Jurkat, Clone E6-1 (cell line): ENCODE results near the gene TUBA1C.
A peak's percentile ranks its signal among the peaks of the same experiment; 100 is the strongest.
"Not testable (repeated sequence)": the region's sequence is repeated elsewhere in the genome, so short reads cannot be mapped to it uniquely, and the experiment has no call there.

Experiments used
- DNase-seq: peaks from one replicate; pipeline ENCODE4 v3.0.0-alpha.2; 2011; ENCODE audit warnings: low read depth, low spot score
- H3K4me3 ChIP-seq: 2 replicates; pipeline ENCODE4 v1.5.1; 2011; ENCODE audit warnings: mild to moderate bottlenecking, low read length, control low read depth, moderate library complexity

TUBA1C gene

DNA sequence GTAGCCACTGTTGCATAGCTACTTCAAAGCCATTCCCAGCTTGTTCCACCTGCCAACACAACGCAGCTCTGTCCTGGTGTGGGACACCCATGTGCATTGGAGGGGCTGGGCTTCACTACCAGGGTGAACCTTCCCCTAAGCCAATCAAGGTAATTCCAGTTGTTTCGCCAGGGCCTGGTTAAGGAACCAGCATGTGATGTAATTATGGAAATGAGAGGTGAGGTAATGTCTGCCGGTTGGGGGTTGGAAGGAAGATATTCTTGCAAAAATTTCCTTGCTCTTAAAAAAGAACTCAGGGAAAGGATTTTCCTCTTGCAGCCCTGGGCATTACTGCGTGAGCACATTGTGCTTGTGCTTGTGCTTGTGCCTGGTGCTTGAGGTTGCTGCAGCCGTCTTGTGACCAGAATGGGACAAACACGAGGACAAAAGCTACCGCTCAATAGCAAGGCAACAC is 14.9 kb downstream of the TUBA1C start:
- DNase-seq, result no peak

GRCh38 chr12:49280545-49280944 is 15.7 kb downstream of the TUBA1C start:
- not testable (repeated sequence) for DNase-seq, H3K4me3 ChIP-seq

More for the DNA sequence above, 14.9 kb downstream of the TUBA1C start:
- no peak overlapping the region for H3K4me3 ChIP-seq

GRCh38 chr12:49282302-49282701 is 17.4 kb downstream of the TUBA1C start:
- DNase-seq, result no peak
- no peak overlapping the region for H3K4me3 ChIP-seq

GRCh38 chr12:49282740-49283375 is 18.0 kb downstream of the TUBA1C start:
- DNase-seq, H3K4me3 ChIP-seq: not testable (repeated sequence)

GRCh38 chr12:49283541-49284429 is 18.9 kb downstream of the TUBA1C start:
- no peak for DNase-seq
- no peak overlapping the region for H3K4me3 ChIP-seq

GRCh38 chr12:49284672-49285071 is 19.8 kb downstream of the TUBA1C start:
- no peak overlapping the region for H3K4me3 ChIP-seq
- no peak for DNase-seq

DNA sequence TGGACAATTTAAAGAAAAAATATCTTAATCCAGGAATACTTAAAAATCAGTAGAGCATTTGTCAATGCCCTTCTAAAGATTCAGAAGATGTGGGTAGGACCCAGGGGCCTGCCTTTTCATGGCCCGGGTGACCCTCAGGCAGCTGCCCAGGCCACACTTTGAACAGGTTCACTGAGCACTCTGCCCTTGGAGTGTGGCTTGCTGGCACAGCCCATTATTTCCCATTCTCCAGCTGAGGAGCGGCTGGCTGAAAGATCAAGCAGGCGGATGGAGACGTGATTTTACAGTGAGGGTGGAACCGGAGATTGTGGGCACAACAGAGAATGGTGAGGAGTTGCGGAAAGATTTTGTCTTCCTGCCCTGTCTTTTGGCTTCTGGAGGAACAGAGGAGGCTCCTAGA is 23.0 kb downstream of the TUBA1C start:
- no peak overlapping the region for H3K4me3 ChIP-seq
- DNase-seq, result no peak

GRCh38 chr12:49288412-49288853 is 23.6 kb downstream of the TUBA1C start:
- no peak overlapping the region for H3K4me3 ChIP-seq
- peak; percentile 49 for DNase-seq

- no peak for DNase-seq
- H3K4me3 ChIP-seq, result no peak overlapping the region
Measured at GRCh38 chr12:49288922-49289555, 24.2 kb downstream of the TUBA1C start.

- no peak for DNase-seq
Measured at GRCh38 chr12:49292729-49293055, 27.8 kb downstream of the TUBA1C start.

DNA sequence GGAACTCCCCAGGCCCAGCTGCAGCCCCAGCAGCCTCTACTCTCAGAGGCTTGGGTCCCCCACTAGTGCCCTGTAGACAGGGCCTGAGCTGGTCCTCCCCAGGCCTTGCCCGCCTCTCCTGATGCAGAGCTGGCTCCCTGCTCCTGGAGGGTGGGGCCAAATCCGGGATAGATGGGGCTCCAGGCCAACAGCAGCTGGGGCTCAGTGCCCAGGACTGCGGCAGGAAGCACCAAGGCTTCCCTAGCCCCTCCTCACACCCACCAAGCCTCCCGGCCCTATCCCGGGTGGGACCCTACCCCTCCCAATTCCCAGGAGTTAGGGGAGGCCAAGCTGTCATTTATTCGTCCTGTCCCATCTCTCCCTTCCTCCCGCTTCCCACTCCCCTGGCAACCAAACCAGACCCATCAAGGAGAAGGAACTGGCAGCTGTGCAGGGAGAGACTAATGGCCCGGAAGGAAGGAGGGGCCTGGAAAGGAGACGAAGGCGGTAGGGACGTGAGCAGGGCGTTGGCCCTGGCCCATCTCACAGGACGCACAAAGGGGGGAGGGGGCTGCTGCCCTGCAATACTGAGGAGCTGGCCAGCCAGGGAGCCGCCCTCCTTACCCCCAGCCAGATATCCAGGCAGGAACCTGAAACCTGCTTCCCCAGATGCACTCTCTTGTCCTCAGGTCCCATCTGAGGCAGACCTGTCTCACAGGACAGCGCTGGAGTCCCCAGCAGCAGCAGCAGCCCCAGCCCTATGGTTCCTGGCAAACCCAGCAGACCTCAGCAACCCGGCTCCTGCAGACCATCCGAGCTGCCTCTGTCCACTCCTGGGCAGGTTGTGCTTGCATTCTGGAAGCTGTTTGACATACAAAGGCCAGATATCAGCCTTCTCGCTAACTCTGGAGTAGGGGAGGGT is 28.4 kb downstream of the TUBA1C start:
- no peak overlapping the region for H3K4me3 ChIP-seq
- no peak for DNase-seq

More at GRCh38 chr12:49292729-49293055, 27.8 kb downstream of the TUBA1C start:
- H3K4me3 ChIP-seq, result no peak overlapping the region

DNA sequence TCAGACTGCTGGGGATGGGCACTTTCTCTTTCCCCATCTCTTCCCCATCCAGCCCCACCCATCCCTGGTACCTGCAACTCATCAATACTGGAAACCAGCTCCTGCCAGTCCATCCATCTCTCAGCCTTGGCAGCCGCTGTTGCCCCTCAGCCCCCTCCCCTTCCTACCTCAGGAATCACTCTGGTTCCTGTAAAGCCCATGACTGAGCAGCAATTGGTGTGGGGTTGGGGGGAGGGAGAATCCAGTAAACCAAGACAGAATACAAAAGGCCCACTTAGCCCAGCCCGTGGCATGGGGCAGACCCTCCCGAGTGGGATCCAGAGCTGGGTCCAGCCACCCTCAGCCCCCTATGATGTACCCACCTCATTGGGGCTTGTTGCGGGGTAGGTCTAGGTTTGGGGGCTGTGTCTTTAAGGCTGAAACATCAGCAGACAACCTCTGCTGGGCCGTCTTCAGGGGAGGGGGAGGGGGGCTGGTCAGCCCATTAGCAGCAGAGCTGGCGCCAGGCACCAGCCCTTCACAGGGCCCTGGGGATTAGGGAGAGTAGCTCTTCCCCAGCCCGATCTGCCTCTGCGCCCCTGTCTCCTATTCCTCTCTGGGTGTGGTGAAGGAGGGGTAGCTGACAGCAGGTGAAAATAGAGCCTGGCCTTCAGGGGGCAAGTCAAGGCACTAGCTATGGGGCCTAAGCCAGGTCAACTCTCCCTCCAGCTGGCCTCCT is 29.4 kb downstream of the TUBA1C start:
- no peak for DNase-seq
- no peak overlapping the region for H3K4me3 ChIP-seq

GRCh38 chr12:49294804-49295081 is 29.9 kb downstream of the TUBA1C start:
- DNase-seq, result no peak
- H3K4me3 ChIP-seq, result no peak overlapping the region

DNA sequence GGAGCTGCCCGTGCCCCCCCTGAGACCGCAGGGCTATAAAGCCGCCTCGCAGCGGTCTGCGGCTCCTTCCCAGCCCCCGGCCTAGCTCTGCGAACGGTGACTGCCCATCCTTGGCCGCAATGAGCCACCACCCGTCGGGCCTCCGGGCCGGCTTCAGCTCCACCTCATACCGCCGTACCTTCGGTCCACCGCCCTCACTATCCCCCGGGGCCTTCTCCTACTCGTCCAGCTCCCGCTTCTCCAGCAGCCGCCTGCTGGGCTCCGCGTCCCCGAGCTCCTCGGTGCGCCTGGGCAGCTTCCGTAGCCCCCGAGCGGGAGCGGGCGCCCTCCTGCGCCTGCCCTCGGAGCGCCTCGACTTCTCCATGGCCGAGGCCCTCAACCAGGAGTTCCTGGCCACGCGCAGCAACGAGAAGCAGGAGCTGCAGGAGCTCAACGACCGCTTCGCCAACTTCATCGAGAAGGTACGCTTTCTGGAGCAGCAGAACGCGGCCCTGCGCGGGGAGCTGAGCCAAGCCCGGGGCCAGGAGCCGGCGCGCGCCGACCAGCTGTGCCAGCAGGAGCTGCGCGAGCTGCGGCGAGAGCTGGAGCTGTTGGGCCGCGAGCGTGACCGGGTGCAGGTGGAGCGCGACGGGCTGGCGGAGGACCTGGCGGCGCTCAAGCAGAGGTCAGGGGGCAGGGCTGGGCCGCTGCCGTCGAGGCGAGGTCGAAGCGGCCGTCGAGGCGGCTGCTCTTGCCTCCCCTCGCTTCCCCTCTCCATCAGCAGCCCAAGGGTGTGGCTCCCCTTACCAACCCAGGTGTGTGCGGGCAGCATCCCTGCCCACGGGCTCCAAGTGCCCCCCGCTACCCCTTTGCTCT is 30.4 kb downstream of the TUBA1C start, which contains the start of gene PRPH:
Gene PRPH (plus strand): TSS at position 66 of the 855 bp plus-strand sequence. CDS start 54 bp downstream, at position 120.
- no peak for DNase-seq
- H3K4me3 ChIP-seq, result no peak within 1 kb of the TSS

- H3K4me3 ChIP-seq, result no peak overlapping the region
- DNase-seq, result peak; percentile 41
Measured at GRCh38 chr12:49296034-49296835, 31.4 kb downstream of the TUBA1C start.

DNA sequence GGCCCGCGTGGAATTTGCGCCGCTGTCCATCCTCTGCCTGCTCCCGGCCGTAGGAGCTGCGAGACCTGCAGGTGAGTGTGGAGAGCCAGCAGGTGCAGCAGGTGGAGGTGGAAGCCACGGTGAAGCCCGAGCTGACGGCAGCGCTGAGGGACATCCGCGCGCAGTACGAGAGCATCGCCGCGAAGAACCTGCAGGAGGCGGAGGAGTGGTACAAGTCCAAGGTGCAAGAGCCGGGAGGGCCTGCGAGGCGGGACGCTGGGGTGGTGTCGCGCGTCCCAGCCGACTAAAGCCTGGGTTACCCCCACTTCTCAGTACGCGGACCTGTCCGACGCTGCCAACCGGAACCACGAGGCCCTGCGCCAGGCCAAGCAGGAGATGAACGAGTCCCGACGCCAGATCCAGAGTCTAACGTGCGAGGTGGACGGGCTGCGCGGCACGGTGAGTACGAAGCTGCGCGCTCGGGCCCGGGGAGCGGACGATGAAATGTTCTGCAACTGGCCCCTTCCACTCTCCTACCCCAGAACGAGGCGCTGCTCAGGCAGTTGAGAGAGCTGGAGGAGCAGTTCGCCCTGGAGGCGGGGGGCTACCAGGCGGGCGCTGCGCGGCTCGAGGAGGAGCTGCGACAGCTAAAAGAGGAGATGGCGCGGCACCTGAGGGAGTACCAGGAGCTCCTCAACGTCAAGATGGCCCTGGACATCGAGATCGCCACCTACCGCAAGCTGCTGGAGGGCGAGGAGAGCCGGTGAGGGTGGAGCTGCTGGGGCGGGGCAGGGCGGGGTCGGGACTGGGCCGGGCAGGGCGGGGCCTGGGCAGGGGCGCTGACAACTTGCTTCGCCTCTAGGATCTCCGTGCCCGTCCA is 32.2 kb downstream of the TUBA1C start:
- H3K4me3 ChIP-seq, result no peak overlapping the region
- no peak for DNase-seq
